Neural crest cell (in vitro differentiated cells): ENCODE results near the gene CEP295NL. TPM values are rescaled to one million over a fixed set of nuclear protein-coding genes. Genes with fewer than 3 reads are reported as not detected.

Experiments
- DNase-seq: peaks from one replicate; pipeline ENCODE4 v3.0.0; 2021; ENCODE audit warnings: low read depth, mixed read lengths, low spot score
- H3K27ac Mint-ChIP-seq: one replicate; pipeline ENCODE4 v1.8.0; 2021; ENCODE audit warnings: mild to moderate bottlenecking, mixed read lengths; ENCODE audit not compliant: unreplicated experiment
- H3K27me3 Mint-ChIP-seq: 2 replicates; pipeline ENCODE4 v1.8.0; 2021; ENCODE audit warnings: low read depth, mild to moderate bottlenecking, mixed read lengths
- H3K36me3 Mint-ChIP-seq: 2 replicates; pipeline ENCODE4 v1.8.0; 2021; ENCODE audit warnings: low read depth, mild to moderate bottlenecking, mixed read lengths
- H3K4me1 Mint-ChIP-seq: 2 replicates; pipeline ENCODE4 v1.8.0; 2021; ENCODE audit warnings: mixed read lengths
- H3K4me3 Mint-ChIP-seq: one replicate; pipeline ENCODE4 v1.8.0; 2021; ENCODE audit warnings: mild to moderate bottlenecking, mixed read lengths
- H3K9me3 Mint-ChIP-seq: 2 replicates; pipeline ENCODE4 v1.8.0; 2021; ENCODE audit warnings: mixed read lengths
- CTCF ChIP-seq: fragments of 200-600 bp; sonication (generic); conservative IDR thresholded peaks from 2 replicates; pipeline ENCODE4 v1.5.0; 2021; ENCODE audit warnings: antibody characterized with exemption, mild to moderate bottlenecking
- total RNA-seq: library from RNA; stranded (reverse); gene quantifications from 2 replicates; pipeline ENCODE4 v1.2.1, GENCODE V29; 2021

Gene CEP295NL
- total RNA-seq, 1 donor from 2014 or later, result 1.2 TPM

- Mint-ChIP-seq H3K27ac (no peak overlapping the region), H3K4me3 (peak overlapping the region; percentile 85), H3K9me3 (no peaks in the 10 kb centered on the region), H3K27me3 (no peaks in the 10 kb centered on the region), H3K36me3 (no peaks in the 10 kb centered on the region), H3K4me1 (peaks cover 36% of the 10 kb centered on the region)
- DNase-seq, result no peak
- no peak for TF ChIP-seq CTCF
Observed at GRCh38 chr17:78925662-78926555, 22.9 kb upstream of the CEP295NL start.

GRCh38 chr17:78925234-78925633 lies 22.2 kb upstream of the CEP295NL start, which contains the start of gene TIMP2:
Gene TIMP2, minus strand, starts transcription at chr17:78925387. Its CDS starts 299 bp downstream, at chr17:78925088.
- peak; percentile 81 for DNase-seq
- peak; percentile 61 for TF ChIP-seq CTCF
- Mint-ChIP-seq H3K27me3 (no peaks in the 10 kb centered on the region), H3K4me3 (peak within 1 kb of the TSS; percentile 85), H3K4me1 (peaks cover 43% of the 10 kb centered on the region), H3K27ac (no peak within 1 kb of the TSS), H3K9me3 (no peaks in the 10 kb centered on the region), H3K36me3 (no peaks in the 10 kb centered on the region)

GRCh38 chr17:78924481-78925151 lies 21.6 kb upstream of the CEP295NL start:
- Mint-ChIP-seq H3K4me1 (peaks cover 49% of the 10 kb centered on the region), H3K27me3 (no peaks in the 10 kb centered on the region), H3K27ac (no peak overlapping the region), H3K9me3 (no peaks in the 10 kb centered on the region), H3K4me3 (peak overlapping the region; percentile 81), H3K36me3 (no peaks in the 10 kb centered on the region)
- DNase-seq, result peak; percentile 20
- no peak for TF ChIP-seq CTCF

GRCh38 chr17:78923660-78924453 lies 20.9 kb upstream of the CEP295NL start:
- TF ChIP-seq CTCF, result no peak
- Mint-ChIP-seq H3K4me1 (peaks cover 49% of the 10 kb centered on the region), H3K27ac (peak overlapping the region; percentile 57), H3K27me3 (no peaks in the 10 kb centered on the region), H3K36me3 (no peaks in the 10 kb centered on the region), H3K4me3 (peak overlapping the region; percentile 81), H3K9me3 (no peaks in the 10 kb centered on the region)
- no peak for DNase-seq

GRCh38 chr17:78922816-78923498 lies 20.0 kb upstream of the CEP295NL start:
- Mint-ChIP-seq H3K9me3 (no peaks in the 10 kb centered on the region), H3K36me3 (no peaks in the 10 kb centered on the region), H3K27me3 (no peaks in the 10 kb centered on the region), H3K4me1 (peaks cover 51% of the 10 kb centered on the region), H3K27ac (no peak overlapping the region), H3K4me3 (peak overlapping the region; percentile 86)
- TF ChIP-seq CTCF, result no peak
- DNase-seq, result no peak
